Measurements from ENCODE around the gene SH3RF2.

Gene SH3RF2

GRCh38 chr5:146082798-146083197, 146.4 kb downstream of the SH3RF2 start:
- Histone ChIP-seq H3K27ac (ENCODE audit: extremely low read depth, low read depth, low read length) (no peak overlapping the region), H3K36me3 (ENCODE audit: control insufficient read depth in 2 of 2, insufficient read depth in 1 of 2, low read length in 2 of 2) (no peaks in the 10 kb centered on the region), H3K4me1 (ENCODE audit: control insufficient read depth, insufficient read depth, low read length) (no peaks in the 10 kb centered on the region), H3K4me3 (ENCODE audit: low read depth, low read length) (no peak overlapping the region), H3K9me3 (ENCODE audit: control insufficient read depth, insufficient read depth, low read depth, low read length) (no peaks in the 10 kb centered on the region)
- TF ChIP-seq KLF16 (tag by site-specific recombination; IDR thresholded peaks at IDR 0.05) (no peak), ZNF664 (tag by site-specific recombination; IDR thresholded peaks at IDR 0.05) (no peak), ZNF48 (tag by site-specific recombination; IDR thresholded peaks at IDR 0.05) (no peak), ZNF571 (tag by site-specific recombination; IDR thresholded peaks at IDR 0.05) (no peak), ZNF394 (tag by site-specific recombination; IDR thresholded peaks at IDR 0.05; ENCODE audit: borderline replicate concordance) (no peak), ZNF211 (tag by site-specific recombination; IDR thresholded peaks at IDR 0.05; ENCODE audit: low read depth) (no peak), ZNF19 (tag by site-specific recombination; IDR thresholded peaks at IDR 0.05; ENCODE audit: low read depth) (no peak), ZNF184 (tag by site-specific recombination; IDR thresholded peaks at IDR 0.05) (no peak), OSR2 (tag by site-specific recombination; IDR thresholded peaks at IDR 0.05) (no peak), ZNF114 (tag by site-specific recombination; IDR thresholded peaks at IDR 0.05) (no peak), ZNF843 (tag by site-specific recombination; IDR thresholded peaks at IDR 0.05) (no peak), ZNF645 (tag by site-specific recombination; IDR thresholded peaks at IDR 0.05) (no peak), ZNF324 (tag by site-specific recombination; IDR thresholded peaks at IDR 0.05) (no peak), ZNF146 (tag by site-specific recombination; IDR thresholded peaks at IDR 0.05) (no peak)
- CTCF ChIA-PET: no interaction called here
- POLR2A ChIA-PET: no interaction called here

GRCh38 chr5:146084376-146084775, 148.0 kb downstream of the SH3RF2 start:
- Histone ChIP-seq H3K4me1 (ENCODE audit: control insufficient read depth, insufficient read depth, low read length) (no peaks in the 10 kb centered on the region), H3K36me3 (ENCODE audit: control insufficient read depth in 2 of 2, insufficient read depth in 1 of 2, low read length in 2 of 2) (no peaks in the 10 kb centered on the region), H3K27ac (ENCODE audit: extremely low read depth, low read depth, low read length) (no peak overlapping the region), H3K9me3 (ENCODE audit: control insufficient read depth, insufficient read depth, low read depth, low read length) (no peaks in the 10 kb centered on the region), H3K4me3 (ENCODE audit: low read depth, low read length) (no peak overlapping the region)
- CTCF ChIA-PET: no interaction called here
- POLR2A ChIA-PET: interaction anchor here (0.7 kb wide), 1 partner anchor 194 kb away, joined by 6 read pairs; no protein-coding TSS in a partner anchor
- TF ChIP-seq GLI4 (tag by site-specific recombination; IDR thresholded peaks at IDR 0.05) (no peak), ZNF175 (tag by site-specific recombination; IDR thresholded peaks at IDR 0.05) (no peak), ZNF555 (tag by site-specific recombination; conservative IDR thresholded peaks at IDR 0.05) (no peak), KLF10 (tag by site-specific recombination; IDR thresholded peaks at IDR 0.05) (no peak), SCRT1 (tag by site-specific recombination; IDR thresholded peaks at IDR 0.05; ENCODE audit: borderline replicate concordance) (no peak), MYNN (tag by site-specific recombination; IDR thresholded peaks at IDR 0.05; ENCODE audit: borderline replicate concordance) (no peak), ZNF48 (tag by site-specific recombination; IDR thresholded peaks at IDR 0.05) (no peak), ZNF426 (tag by site-specific recombination; IDR thresholded peaks at IDR 0.05) (no peak), ZBTB26 (tag by site-specific recombination; optimal IDR thresholded peaks at IDR 0.05) (no peak), ZNF518A (tag by site-specific recombination; conservative IDR thresholded peaks at IDR 0.05; ENCODE audit: low read depth) (no peak), ZBTB10 (tag by site-specific recombination; IDR thresholded peaks at IDR 0.05) (no peak), PBX3 (CRISPR knock-in tag; IDR thresholded peaks at IDR 0.05) (no peak), OVOL3 (tag by site-specific recombination; IDR thresholded peaks at IDR 0.05) (no peak)

Measured in HEK293 (cell line).